HFF-Myc (cell line): ENCODE data around the gene BLACAT1.

ENCODE experiments used
- DNase-seq: peaks from one replicate; pipeline ENCODE4 v3.0.0-alpha.2; 2011; ENCODE audit warnings: low read depth; ENCODE audit errors: extremely low read depth
- H3K4me3 ChIP-seq: replicated peaks from 2 replicates; pipeline ENCODE4 v1.5.1; 2011; ENCODE audit warnings: low read depth, mild to moderate bottlenecking, control low read depth, low read length
- CTCF ChIP-seq: IDR thresholded peaks from 2 replicates; pipeline ENCODE4 v1.5.1; 2012; ENCODE audit warnings: mild to moderate bottlenecking, low read depth, low read length, control low read depth; ENCODE audit errors: missing control alignments

Gene BLACAT1

GRCh38 chr1:205450448-205450847 lies 5.4 kb downstream of the BLACAT1 start:
- H3K4me3 ChIP-seq, result no peak overlapping the region
- no peak for TF ChIP-seq CTCF
- no peak for DNase-seq

GRCh38 chr1:205449750-205450443 lies 5.9 kb downstream of the BLACAT1 start:
- TF ChIP-seq CTCF, result no peak
- H3K4me3 ChIP-seq, result no peak overlapping the region
- no peak for DNase-seq

GRCh38 chr1:205449254-205449749 lies 6.5 kb downstream of the BLACAT1 start:
- H3K4me3 ChIP-seq, result no peak overlapping the region
- no peak for DNase-seq
- no peak for TF ChIP-seq CTCF

- TF ChIP-seq CTCF, result no peak
- no peak for DNase-seq
- no peak overlapping the region for H3K4me3 ChIP-seq
Observed at GRCh38 chr1:205448540-205449253, 7.1 kb downstream of the BLACAT1 start.

GRCh38 chr1:205447457-205448341 lies 8.1 kb downstream of the BLACAT1 start:
- H3K4me3 ChIP-seq, result no peak overlapping the region
- TF ChIP-seq CTCF, result no peak
- no peak for DNase-seq

GRCh38 chr1:205446828-205447227 lies 9.0 kb downstream of the BLACAT1 start:
- no peak for DNase-seq
- H3K4me3 ChIP-seq, result no peak overlapping the region
- TF ChIP-seq CTCF, result no peak
